GM19099 (cell line): ENCODE results near the gene SLC5A1.

Experiments
- POLR2A ChIP-seq: IDR thresholded peaks from 3 replicates; pipeline ENCODE4 v1.6.1; 2011; ENCODE audit warnings: low read depth; ENCODE audit not compliant: insufficient read length; ENCODE audit errors: extremely low read depth

The SLC5A1 gene

DNA sequence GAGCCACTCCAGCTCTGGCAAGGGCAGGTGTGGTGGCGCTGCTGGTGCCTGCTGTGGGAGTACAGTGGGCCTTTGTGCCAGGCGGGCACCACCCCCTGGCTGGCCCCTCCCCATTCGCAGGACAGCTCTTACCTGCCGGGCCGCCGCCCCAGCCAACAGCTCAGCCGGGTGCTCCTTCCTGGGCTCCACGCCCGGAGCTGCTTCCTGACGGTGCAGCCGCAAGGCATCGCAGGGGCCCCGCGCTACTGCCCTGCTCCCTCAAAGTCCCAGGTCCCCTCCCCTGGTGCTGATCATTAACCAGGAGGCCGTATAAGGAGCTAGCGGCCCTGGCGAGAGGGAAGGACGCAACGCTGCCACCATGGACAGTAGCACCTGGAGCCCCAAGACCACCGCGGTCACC is at the start of gene SLC5A1:
Gene SLC5A1 (plus strand): TSS at position 338 of the 400 bp plus-strand sequence. CDS start 21 bp downstream, at position 359.
- no peak for TF ChIP-seq POLR2A

DNA sequence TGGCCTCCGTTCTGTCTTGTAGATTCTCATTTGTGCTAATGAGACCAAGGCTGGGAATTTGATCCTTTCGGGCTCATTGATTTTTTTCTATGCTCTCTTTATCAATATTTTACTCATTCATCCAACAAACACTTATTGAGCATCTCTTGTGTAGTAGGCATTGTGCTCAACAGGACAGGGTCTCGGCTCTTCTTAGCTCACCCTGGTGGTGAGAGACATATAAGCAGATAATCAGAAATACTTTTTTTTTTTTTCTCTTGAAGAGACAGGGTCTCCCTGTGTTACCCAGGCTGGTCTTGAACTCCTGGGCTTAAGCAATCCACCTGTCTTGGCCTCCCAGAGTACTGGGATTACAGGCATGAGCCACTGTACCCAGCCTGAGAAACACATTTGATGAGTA is 48.0 kb upstream of the SLC5A1 start:
- TF ChIP-seq POLR2A: no peak

DNA sequence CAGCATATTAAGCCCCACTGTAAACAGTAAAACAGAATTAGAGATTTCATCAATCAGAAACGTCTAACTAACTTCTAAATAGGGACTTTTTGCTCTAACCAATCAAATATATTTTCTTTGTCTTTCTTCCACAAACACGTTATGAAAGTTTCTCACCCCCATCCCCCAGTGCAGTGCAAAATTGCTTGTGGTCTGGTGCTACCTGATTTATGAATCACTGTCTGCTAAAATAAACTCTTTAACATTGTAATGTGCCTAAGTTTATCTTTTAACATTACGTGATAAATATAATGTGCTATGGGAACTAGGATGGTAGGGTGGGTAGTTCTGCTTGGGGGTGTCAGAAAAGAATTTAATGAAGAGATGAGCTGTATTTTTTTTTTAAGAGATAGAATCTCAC is 47.3 kb upstream of the SLC5A1 start:
- TF ChIP-seq POLR2A: no peak

DNA sequence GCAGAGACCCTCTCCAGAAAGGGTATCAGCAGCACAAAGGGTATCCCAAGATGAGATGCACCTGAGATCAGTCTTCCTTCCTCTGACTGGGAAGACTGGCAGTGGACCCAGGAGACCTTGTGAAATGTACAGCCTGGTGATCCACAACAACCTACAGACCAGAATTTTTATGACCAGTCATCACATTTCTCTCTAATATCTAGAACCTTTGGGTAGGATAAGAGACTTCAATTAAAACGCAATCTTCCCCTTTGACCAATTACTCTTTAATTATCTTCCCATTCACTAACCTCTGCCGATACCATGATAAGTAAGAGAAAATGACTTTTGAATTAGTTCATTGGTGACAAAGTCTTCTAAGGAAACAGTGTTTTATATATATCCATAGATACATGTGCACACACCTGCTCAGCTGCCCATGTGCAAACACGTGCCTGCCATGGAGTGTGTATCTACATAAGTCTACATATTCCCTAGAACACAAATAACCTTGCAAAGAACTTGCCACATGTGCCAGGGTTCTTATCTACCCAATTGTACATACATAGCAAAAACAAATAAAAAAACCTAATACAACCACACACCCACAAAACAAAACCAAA is 44.2 kb upstream of the SLC5A1 start:
- TF ChIP-seq POLR2A: no peak

DNA sequence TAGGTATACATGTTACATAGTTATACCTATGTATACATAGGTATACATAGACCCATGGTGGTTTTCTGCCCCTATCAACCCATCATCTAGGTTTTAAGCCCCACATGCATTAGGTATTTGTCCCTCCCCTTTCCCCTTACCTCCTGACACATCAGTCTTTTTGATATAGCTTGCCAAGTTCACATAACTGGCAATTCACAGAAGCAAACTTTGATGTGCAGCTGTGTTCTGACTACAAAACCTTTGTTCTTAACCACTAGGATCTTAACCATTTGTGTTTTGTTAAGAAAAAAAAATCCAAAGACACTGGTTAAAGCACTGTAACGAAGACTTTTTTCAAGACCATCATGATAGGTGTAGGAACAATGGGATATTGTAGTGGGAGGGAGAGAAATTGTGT is 42.9 kb upstream of the SLC5A1 start:
- no peak for TF ChIP-seq POLR2A

DNA sequence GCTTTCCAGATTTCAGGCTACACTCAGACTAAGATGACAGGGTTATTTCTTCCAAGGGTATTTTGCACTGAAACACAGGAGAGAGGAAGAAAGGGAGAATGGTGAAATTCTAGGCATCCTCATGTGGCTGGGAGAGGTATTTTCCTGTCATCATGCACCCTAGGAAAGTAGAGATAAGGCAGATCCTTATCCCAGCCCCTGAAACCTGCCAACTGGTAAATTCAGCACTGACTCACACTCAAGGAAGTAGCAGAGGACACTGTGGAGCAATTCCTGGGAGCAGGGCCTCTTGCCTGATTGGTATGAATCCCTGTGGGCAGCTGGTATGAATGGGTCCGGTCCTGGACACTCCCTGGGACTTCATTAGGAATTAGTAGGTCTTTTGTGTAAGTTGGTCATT is 37.6 kb upstream of the SLC5A1 start:
- TF ChIP-seq POLR2A: no peak

DNA sequence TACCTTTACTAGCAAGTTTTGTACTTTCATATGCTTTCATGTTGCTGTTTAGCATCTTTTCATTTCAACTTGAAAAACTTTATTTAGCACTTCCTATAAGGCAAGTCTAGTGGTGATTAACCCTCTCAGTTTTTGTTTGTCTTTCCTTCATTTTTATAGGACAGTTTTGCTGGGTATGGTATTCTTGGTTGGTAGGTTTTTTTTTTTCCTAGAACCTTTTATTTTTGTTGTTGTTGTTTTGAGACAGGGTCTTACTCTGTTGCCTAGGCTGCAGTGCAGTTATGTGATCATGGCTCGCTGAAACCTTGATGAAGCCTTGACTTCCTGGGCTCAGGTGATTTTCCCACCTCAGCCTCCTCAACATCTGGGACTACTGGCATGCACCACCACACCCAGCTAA is 29.9 kb upstream of the SLC5A1 start:
- no peak for TF ChIP-seq POLR2A

DNA sequence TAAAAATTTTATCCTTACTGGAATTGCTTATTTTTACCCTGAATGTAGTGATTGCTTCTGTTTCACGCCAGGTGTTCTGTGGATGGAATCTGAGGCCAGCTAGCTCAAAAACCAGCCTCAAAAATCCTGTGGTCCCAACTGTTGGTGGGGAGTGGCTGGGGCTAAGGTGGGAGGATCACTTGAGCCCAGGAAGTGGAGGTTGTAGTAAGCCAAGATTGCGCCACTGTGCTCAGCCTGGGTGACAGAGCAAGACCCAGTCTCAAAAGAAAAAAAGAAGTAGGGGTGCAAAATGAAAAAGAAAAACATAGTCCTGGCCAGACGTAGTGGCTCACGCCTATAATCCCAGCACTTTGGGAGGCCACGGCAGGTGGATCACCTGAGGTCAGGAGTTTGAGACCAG is 27.0 kb upstream of the SLC5A1 start:
- no peak for TF ChIP-seq POLR2A

DNA sequence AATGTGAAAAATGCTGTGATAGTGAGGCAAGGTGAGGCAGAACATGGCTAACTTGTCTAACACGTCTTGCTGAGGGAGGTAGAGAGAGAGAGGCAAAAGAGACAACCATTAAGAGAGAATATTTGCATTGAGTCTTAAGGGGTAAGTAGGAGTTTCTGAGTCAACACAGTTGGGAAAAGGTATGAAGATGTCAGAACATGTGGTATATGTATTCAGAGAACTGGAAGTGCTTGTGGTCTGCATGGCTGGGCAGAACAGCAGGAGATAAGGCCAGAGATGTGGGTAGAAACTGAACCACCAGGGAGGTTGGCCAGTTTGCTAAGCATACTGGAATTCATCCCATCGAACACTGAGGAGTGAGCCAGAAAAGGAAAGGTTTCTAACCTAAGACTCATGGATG is 25.0 kb upstream of the SLC5A1 start:
- no peak for TF ChIP-seq POLR2A

DNA sequence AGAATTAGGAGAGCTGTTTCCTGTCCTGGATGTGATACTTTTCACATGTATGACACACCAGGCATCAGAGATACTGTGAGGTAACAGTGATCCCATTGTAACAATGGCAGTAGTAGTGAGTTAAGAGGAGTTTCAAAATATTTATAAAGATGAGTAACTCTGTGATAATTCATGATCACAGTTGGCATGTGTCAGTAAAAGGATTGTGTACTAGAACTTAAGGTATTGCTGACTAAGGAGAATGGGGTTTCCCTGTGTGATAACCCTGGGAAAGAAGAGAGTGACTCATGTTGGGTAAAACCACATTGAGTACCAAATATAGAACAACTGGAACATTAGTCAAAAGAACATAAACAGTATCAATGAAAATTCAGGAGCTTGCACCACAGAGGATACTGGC is 22.9 kb upstream of the SLC5A1 start:
- no peak for TF ChIP-seq POLR2A

DNA sequence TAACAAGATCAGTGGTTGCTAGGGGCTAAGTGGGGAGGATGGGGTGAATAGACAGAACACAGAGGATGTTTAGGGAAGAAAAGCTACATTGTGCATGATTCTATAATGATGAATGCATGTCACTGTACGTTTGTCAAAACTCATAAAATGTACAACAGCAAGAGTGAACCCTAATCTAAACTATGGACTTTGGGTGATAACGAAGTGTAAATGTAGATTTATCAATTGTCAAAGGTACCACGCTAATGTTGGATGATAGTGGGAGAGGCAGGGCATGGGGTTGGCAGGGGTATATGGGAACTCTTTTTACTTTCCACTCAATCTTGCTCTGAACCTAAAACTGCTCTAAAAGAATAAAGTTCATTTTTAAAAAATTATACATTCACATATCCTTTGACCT is 21.3 kb upstream of the SLC5A1 start:
- TF ChIP-seq POLR2A: no peak

DNA sequence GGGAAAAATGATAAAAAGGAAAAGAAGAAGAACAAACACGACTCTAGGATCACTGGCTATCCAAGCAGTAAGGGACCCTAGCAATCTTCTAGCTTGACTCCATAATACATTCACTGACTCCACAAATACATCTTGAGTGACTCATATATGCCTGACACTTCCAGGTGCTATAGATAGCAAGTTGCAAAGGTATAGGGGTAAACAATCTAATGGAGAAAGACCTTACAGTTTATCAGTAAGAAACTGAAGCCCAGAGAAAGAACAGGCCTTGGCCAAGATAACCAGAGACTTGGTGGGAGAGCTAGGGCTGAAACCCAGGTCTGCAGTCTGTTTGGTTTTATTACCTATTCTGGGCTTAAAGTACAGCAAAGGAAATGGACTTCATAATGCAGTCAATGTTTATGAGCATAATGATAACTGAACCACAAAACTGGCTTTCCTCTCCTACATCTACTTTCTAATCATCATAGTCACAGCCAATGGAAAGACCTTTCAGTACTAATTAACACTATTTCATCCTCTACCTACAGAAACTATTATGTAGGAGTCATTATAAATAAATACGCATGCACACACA is 19.7 kb upstream of the SLC5A1 start:
- TF ChIP-seq POLR2A: no peak

DNA sequence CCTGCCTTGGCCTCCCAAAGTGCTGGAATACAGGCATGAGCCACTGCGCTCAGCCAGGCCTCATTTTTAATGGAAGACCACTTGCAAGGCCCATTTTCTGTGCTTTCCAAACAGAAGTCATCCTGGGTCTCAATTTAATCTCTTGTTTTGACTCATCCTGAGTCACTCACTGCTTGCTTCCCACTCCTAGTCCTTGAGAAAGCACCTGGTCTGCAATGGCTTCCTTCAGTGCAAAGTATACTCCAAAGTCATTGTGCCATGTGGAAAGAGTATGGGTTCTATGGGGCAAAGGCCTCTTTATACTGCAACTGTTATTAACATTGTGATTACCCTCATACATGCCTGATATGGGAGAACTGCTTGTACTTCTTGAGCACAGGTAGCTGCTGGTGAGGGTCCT is 18.3 kb upstream of the SLC5A1 start:
- TF ChIP-seq POLR2A: no peak

DNA sequence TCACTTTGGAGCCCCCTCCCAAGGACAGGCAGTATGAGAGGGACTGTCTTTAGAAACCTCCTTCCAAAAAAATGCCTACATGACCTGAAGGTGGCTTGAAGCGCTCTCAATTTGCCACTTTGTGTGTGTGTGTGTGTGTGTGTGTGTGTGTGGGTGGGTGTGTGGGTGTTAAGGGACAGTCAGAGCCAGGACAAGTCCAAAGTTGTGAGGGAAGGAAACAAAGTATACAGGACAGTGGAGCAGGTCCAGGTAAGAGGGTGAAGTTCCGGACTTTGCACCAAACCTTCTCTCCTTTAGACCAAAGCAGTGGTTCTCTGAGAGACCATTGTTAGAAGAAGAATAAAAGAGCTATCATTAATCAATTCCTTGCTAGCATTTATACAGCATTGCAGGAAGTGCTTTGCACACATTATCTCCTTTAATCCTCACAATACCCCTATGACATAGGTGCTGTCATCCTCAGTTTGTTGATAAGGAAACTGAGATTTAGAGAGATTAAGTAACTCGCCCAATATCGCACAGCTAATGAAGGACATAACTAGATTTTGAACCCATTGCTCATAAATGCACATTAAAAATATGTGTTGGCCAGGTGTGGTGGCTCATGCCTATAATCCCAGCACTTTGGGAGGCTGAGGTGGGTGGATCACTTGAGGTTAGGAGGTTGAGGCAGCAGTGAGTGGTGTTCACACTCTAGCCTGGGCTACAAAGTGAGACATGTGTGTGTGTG is 12.4 kb upstream of the SLC5A1 start:
- TF ChIP-seq POLR2A: no peak

DNA sequence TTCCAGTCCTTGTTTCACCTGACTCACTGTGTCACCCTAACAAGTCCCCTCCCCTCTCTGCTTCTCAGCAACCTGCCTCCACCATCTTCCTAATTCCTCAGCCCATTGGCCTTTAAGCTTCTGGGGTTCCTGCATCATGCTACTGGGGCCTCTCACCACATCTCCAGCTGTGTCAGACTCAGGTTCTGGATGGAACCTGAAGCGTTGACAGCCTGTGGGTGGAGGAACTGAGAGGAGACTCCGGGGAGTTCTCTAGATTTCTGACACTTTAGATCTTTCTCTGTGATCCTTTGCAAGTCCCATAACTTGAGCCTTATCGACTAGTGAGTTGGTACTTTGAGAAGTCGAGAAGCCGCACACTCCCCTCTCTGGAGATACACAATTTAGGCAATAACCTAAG is 11.6 kb upstream of the SLC5A1 start:
- no peak for TF ChIP-seq POLR2A

DNA sequence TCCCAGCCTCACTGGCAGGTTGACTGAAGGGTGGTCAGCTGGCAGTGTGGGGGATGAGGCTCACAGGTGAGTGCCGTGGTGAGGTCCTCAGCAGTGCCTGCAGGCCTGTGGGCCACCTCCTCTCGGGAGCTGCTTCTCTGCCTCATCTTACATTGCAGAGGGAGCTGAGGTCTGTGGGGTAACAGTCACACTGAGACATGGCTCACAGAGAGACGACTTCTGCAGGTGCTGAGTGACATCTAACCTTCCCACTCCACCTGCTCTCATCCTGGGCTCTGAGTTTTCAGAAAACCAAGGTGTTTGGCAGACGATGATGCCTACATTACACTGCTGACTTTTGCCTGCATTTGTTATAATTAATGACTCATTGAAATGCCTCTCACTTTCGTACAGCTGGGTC is 8.8 kb upstream of the SLC5A1 start:
- no peak for TF ChIP-seq POLR2A
